NB4 (cell line): ENCODE measurements around the gene CCDC33.

ENCODE experiments used
- POLR2A ChIP-seq: IDR thresholded peaks from 2 replicates; pipeline ENCODE4 v1.6.1; 2011; ENCODE audit warnings: mild to moderate bottlenecking; ENCODE audit not compliant: insufficient read length; ENCODE audit errors: extremely low read depth
- TF ChIP-seq, protein P1 (sequence below): IDR thresholded peaks from one replicate; pipeline ENCODE4 v1.5.1; 2012; ENCODE audit warnings: low read depth, low read length

DNA sequence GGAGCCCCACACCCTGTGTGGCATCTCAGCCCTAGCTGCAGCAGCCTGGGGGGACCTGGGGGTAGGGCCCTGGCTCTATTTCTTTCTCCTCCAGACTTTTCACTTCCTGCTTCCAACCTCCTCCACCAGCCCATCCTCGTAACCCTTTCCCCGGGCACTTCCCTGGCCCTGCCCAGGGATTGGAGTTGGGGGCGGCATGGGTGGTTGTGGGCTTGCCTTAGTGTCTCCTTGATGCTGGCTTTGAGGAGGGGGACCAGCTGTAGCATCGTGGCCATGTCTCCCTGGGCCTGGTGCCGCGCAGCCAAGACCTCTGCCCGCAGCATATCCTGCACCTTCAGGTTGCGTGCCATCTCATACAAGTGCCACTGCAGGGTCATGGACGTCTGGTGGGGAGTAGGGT, 103.2 kb downstream of the CCDC33 start:
- TF ChIP-seq, protein P1, sequence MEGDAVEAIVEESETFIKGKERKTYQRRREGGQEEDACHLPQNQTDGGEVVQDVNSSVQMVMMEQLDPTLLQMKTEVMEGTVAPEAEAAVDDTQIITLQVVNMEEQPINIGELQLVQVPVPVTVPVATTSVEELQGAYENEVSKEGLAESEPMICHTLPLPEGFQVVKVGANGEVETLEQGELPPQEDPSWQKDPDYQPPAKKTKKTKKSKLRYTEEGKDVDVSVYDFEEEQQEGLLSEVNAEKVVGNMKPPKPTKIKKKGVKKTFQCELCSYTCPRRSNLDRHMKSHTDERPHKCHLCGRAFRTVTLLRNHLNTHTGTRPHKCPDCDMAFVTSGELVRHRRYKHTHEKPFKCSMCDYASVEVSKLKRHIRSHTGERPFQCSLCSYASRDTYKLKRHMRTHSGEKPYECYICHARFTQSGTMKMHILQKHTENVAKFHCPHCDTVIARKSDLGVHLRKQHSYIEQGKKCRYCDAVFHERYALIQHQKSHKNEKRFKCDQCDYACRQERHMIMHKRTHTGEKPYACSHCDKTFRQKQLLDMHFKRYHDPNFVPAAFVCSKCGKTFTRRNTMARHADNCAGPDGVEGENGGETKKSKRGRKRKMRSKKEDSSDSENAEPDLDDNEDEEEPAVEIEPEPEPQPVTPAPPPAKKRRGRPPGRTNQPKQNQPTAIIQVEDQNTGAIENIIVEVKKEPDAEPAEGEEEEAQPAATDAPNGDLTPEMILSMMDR: no peak
- no peak for TF ChIP-seq POLR2A
